T-helper 2 cell treated with Interferon-gamma antibody and Interleukin-4, amounts not matched to agents 100 ng/mL and 5 ng/mL, for 36 hours (primary cell): Measurements from ENCODE around the gene C1orf53. TPM values are rescaled to one million over a fixed set of nuclear protein-coding genes. Genes with fewer than 3 reads are reported as not detected.
"Not testable (repeated sequence)": the region's sequence is repeated elsewhere in the genome, so short reads cannot be mapped to it uniquely, and the experiment has no call there.

Experiments
- intact Hi-C: fragments of 100-400 bp; cut with micrococcal nuclease; formaldehyde crosslinking; loops from one replicate; pipeline ENCODE4 v1.15.1; 2023
- total RNA-seq: library from RNA; stranded (reverse); gene quantifications from 2 replicates; pipeline ENCODE4 v1.2.3, GENCODE V29; 2022

Gene C1orf53
- total RNA-seq, 1 donor from 2014 or later = 1.3 TPM

DNA sequence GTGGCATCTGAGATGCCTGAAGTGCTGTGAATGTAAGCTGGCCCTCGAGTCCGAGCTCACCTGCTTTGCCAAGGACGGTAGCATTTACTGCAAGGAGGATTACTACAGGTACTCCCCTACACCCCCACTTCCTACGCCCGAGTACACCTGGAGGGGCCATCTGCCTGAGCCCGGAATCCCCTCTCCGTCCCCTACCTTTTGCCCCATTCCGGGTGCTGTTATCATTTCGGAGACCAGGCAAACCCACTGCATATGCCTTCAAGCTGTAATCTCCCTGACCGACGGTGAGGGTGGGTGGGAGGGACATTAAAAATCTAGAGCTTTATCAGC is 17.6 kb downstream of the C1orf53 start:
- intact Hi-C loops = loop anchor here (10.0 kb wide), 2 partner anchors 435 to 525 kb away; no protein-coding TSS in a partner anchor

DNA sequence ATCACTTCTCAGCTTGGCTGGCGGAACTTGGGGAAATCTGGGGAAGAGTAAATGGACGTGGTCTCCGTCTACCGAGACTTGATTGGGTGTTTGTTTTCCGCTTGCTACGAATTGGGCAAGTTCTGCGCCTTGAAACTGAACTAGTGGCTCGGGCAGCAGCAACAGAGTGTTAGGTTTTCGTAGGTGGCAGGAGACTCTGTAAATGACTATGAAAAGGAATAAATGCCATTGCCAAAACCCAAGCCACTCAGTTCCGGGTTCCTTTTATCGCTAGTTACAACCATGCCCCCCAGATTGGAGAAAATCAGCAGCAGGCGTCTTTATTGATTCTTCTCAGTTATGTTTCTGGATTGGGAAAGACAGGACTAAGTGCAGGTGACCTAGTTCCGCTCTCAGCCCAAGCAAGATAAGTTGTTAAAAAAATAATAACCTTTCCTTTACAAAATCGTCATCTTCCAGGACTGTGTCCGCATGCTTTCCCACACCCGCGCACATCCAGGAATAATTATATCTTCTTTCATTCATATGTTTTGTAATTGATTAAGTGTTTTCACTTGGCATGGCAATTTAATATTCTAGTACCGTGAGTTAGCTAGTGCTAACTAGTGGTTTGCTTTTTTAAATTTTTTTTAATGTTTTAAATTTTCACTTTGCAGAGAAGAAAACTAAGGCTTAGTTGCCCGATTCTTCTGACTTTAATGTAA is 18.1 kb downstream of the C1orf53 start:
- intact Hi-C loops = loop anchor here (10.0 kb wide), 2 partner anchors 434 to 526 kb away; no protein-coding TSS in a partner anchor

DNA sequence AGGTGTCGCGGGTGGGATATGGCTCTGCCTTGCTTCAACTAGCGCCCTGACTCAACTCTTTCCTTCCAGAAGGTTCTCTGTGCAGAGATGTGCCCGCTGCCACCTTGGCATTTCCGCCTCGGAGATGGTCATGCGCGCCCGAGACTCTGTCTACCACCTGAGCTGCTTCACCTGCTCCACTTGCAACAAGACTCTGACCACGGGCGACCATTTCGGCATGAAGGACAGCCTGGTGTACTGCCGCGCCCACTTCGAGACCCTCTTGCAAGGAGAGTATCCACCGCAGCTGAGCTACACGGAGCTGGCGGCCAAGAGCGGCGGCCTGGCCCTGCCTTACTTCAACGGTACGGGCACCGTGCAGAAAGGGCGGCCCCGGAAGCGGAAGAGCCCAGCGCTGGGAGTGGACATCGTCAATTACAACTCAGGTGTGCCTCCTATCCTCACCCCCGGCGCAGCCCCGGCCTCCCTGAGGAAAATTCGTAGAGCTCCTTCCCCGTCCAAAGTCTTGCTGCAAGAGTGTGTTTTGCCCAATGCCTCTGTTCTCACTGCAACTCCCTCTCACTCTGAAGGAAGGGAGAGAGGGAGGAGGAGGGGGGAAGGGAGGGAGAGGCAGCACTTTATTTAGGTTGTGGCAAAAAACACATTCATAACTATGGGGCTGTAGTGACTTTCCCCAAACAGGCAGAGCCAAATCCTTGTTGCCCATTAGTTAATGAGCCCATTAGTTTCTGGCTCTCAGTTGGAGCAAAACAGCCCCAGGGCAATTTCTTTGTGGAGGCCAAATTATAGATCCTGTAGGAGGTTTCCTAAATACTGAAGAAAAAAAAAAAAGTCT is 19.0 kb downstream of the C1orf53 start:
- intact Hi-C loops = loop anchor here (2.0 to 10.0 kb wide), 3 partner anchors 401 to 527 kb away; no protein-coding TSS in a partner anchor

DNA sequence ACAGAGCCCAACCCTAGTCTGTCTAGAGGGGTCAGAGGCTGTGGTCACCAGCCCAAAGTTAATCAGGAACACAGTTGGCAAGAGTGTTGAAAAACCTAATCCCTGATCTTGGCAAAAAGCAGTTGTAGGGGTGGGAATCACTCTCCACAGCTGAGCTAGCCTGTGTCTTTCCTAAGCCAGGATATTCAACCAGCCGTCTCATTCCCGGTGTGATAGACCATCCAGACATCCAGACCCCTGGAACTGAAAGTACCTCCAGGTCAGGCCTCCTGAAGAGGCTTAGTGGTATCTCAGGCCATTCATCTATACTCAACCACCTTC is 19.6 kb downstream of the C1orf53 start:
- intact Hi-C loops = loop anchor here (2.0 to 10.0 kb wide), 3 partner anchors 401 to 527 kb away; no protein-coding TSS in a partner anchor

DNA sequence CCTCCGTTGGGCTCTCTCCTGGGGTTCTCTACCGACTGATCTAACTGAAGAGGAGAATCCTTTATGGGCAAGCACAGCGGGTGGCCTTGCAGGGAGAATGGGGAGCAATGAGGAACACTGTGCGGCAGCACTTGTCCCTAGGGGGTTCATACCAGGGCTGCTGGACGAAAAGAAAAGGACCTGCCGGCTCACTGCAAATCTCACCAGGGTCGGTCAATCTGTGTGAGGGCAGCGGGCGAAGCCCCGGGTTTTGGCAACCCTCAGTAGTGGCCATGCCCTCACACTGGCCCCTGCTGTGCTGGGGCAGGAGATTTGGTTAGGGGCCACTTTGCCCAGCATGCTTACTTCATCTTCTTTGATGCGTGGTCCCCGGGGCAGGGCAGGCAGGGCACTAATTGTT is 20.6 kb downstream of the C1orf53 start:
- intact Hi-C loops = loop anchor here (2.0 to 10.0 kb wide), 3 partner anchors 402 to 528 kb away; no protein-coding TSS in a partner anchor

DNA sequence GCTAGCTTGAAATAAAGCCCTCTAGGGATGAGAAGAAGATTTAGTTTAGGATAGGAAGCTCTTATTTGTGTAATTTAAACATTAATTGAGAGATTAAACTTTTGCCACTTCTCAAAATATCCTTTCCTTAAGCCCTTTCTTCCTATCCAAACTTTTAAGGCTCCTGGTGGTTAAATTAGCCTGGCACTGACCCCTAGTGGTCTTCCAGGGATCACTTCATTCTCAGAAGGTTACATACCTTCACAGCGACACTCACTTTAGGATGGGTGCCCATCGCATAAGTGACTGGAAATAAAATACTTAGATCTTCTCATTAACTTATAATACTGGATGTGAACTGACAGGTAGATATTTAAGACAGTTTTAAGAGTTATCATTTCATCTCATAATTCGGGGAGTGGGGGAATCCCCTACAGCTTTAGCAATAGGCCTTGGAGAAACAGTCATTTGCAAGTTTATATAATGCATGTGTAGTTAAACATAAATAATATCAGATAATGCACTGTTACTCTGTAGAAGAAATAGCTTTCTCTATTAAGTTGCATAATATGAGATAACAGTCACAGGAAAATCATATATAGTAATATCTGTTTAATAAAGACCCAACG is 22.2 kb downstream of the C1orf53 start:
- intact Hi-C loops = loop anchor here (2.0 to 10.0 kb wide), 3 partner anchors 398 to 530 kb away; no protein-coding TSS in a partner anchor

DNA sequence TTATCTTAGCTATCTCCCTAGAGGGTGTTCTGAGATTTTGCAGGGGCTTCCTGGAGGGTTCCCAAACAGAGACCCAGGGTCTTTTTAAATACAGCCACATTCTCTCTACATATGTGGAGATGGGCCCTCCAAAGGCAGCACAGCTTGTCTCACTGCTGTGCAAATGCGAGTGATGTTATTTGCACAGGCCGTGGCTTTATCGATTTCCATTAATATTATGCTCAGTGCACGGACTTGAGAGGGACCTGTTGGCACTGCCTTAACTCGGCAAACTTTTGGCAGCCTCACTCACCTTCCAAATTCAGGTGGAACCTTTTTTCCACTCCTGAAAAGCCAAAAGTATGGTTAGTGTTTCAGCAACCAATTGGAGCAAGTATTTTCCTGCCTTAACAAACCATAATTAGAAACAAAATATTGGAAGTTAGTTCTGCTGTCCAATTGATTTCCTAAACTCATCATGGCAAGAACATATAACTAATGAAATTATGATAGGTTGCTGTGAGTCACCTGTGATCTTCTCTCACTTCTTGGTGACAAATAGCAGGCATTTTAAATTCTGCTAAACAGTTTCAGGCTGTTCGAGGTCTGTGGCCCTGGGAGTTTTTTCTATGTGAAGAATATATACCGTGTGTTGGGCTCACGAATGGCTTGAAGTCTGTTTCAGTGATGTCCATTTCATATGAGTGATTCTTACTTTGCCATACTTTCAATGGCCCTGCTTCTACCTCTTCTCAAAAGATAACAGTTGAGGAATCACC is 25.7 kb downstream of the C1orf53 start:
- intact Hi-C loops = loop anchor here (10.0 kb wide), 2 partner anchors 427 to 533 kb away; no protein-coding TSS in a partner anchor

DNA sequence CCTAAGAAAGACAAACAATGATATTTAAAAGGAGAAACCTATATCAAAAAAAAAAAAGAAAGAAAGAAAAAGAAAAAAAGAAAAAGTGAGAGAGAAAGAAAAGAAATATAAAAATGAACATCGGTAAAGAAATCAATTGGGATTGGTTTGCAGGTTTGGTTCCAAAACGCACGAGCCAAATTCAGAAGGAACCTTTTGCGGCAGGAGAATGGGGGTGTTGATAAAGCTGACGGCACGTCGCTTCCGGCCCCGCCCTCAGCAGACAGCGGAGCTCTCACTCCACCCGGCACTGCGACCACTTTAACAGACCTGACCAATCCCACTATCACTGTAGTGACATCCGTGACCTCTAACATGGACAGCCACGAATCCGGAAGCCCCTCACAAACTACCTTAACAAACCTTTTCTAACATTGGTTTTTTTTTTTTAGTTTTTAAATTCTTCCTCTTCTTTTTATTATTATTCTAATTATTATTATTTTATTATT is 26.5 kb downstream of the C1orf53 start:
- intact Hi-C loops = loop anchor here (10.0 kb wide), 2 partner anchors 426 to 534 kb away; no protein-coding TSS in a partner anchor

DNA sequence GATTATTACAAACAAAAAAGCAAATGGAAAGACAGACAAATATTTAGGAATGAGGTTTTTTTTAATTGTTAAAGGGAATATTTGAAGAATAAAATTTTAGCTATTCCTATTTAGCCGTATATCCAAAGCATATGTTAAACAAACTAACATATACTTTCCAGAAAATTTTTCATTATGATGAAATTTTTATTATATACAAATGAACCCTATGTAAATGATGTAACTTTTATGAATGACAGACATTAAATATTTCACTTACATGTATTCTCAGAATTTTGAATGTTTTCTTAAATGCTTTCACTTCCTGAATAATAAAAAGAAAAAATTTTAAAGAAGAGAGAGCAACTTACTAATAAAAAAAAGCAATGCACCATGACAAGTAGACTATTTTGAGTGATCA is 30.6 kb downstream of the C1orf53 start:
- intact Hi-C loops = no loop called here

DNA sequence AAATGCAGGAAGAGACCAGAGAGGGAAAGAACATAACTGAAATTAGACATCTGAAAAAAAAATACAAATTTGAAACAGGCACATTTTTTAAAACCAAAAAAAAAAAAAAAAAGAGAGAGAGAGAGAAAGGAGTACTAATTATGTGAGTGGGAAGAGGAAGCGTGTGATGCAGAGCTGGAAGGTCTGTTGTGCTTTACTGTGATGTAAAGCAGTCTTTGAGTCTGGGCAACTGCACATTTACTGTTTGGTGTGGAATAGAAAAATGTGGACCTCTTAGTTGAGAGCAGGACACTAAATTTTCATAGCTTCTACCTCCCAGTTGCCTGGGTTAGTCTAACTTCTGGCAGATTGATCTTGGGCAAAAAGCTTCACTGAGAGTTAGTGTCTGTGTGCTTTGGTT is 31.2 kb downstream of the C1orf53 start:
- intact Hi-C loops = no loop called here

DNA sequence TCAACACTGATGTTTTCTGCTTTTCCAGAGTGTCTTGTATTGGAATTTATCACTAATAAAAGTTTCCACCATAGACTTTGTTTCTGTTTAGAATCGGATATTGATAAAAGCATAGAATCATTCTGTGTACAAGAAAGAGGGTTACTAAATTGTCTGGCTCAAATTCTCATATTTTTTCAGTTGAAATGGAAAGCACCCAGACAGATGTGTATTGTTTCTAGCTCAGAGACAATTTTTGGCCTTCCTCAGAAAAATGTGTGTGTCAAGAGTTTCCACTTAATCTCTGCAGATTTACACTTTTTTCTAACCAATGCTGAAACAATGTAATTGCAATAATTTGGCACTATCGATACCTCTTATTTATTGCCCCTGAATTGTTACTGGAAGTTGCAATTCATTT is 35.0 kb downstream of the C1orf53 start:
- intact Hi-C loops = no loop called here

DNA sequence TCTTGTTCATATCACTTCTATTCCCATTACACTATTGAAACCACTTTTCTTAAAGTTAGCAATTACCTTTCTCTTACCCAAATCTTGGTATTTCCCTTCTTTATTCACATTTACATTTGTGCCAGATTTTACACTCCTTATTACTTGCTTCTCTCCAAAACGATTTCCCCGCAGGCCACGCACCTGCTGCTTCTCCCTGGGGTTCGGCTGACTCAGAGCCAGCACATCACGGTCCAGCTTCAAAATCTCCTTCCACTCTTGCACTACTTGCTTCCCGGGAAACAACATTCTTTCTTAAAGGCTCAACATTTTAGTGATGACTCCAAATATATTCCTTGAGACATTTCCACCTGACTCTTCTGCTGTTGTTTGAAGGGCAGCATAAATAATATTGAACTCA is 35.5 kb downstream of the C1orf53 start:
- intact Hi-C loops = no loop called here

DNA sequence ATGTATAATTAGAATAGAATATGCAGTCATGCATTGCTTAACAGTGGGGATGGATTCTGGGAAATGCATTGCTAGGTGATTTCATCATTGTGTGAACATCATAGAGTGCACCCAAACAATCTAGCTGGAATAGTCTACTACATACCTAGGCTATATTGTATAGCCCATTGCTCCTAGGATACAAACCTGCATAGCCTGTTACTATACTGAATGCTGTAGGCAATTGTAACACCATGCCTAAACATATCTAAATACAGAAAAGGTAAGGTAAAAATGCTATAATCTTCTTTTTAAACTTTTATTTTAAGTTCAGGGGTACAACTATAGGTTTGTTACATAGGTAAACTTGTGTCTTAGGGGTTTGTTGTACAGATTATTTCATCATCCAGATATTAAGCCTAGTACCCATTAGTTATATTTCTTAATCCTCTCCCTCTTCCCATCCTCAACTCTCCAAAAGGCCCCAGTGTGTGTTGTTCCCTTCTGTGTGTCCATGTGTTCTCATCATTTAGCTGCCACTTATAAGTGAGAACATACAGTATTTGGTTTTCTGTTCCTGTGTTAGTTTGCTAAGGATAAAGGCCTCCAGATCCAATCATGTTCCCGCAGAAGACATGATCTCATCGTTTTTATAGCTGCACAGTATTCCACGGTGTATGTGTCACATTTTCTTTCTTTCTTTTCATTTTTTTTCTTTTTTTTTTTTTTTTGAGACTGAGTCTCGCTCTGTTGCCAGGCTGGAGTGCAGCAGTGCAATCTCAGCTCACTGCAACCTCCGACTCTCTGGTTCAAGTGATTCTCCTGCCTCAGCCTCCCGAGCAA is 36.9 kb downstream of the C1orf53 start:
- intact Hi-C loops = not testable (repeated sequence)

DNA sequence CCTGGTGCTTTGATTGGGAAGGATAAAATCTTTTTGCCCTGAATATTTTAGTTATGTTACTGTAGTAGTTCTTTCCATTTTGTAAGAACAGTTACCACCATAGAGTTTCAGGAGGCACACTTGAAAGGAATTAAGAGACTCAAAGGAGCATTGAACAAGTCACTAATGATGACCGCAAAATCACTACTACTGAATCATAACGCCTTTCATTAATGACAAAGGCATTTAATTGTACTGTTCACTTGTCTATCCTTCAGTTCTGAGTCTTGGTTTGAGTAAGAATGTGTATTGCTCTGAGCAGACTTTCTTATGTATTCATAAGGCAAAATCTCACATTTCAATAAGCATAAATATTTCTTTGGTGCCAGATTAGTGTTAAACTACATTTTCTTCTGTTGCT is 39.6 kb downstream of the C1orf53 start:
- intact Hi-C loops = no loop called here

DNA sequence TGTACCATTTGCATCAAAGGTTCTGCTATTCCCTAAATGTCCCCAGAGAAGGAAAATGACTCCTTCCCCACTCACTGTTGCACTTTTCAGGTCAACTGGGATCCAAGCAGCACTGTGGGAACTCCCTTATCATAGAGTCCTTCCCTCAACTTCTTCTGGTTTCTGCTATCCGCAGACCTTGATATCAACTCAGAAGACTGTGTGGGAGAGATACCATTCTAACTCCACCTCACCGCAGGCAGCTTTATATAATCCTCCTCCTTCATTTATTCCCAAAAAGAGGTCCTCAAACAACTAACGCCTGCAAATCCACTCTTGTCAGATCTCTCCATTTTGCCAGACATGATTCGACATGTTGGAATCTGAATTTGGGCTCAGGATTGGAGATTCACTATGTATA is 42.1 kb downstream of the C1orf53 start:
- intact Hi-C loops = no loop called here

DNA sequence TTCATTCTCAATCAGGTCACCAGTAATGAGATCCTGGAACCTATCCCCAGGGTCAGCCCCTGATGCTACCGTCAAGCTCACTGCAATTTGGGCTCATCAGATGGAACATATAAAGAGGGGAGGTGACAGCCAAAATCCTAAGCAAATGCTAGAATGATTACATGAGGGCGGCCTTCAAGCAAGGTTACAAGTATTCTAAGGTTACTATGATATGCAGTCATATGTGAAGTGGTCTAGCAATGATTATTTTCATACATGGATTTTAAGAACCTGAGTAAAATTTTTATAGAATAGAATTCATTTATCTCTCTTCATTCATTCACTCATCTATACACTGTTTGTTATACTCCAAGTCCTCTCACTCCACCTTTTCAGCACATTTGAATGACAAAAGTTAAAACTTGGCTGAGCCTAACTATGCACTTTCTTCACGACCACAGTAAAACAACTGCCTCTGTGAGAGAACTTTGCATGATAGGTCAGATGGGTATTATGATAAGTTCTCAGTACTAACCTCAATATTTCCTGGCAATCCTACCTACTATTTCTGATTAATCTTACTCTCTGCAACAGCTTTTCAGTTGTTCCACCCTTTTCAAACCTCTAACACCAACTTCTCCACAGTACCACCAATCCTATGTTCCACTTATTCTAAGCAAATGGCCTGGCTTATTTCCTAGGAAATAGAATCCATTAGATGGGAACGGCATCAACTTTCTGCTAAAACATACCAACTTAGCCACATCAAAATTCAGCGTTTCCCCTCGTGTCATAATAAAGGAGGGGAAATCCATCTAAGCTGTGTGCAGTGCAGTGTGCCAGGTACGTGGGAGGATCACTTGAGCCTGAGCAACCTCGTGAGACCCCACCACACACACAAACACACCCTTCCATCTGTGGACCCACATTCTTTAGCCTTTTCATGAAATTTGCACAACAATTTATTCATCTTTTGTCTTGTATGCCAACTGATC is 46.8 kb downstream of the C1orf53 start:
- intact Hi-C loops = loop anchor here (5.0 kb wide), 1 partner anchor 98 kb away; no protein-coding TSS in a partner anchor

DNA sequence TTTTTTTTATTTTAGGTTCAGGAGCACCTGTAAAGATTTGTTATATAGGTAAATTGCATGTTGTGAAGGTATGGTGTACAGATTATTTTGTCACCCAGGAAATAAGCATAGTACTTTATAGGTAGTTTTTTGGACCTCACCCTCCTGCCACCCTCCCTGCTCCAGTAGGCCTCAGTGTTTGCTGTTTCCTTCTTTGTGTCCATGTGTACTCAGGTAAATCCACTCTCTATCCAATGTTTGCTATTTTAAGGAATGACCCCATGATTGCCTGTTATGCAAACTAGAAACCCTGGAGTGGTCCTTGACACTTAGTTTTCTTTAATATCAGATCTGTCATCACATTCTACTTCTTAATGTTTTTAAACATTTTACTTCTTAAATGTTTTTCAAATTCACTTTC is 48.7 kb downstream of the C1orf53 start:
- intact Hi-C loops = no loop called here

DNA sequence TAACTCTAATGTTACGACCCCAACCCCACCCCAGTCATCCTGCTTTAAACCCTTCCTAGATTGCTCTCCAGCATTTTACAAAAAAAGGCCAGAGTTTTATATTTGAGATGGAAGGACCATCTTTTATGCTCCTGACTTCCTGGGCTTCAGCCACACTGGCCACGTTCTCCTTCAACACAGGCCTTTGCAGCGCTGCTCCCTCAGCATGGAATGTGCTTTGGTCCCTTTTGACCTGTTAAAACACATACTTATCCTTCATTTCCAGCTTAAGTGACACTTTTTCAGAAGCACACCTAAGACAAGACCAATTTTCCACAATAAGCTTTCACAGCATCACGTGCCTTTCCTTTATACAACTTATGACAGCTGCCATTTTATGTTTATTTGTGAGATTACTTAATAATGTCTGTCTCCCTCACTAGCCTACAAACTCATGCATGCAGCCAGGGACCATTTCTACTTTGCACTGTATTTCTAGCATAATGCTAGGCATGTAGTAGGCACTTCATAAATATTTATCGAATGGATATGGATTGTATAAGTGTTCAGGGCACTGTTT is 49.3 kb downstream of the C1orf53 start:
- intact Hi-C loops = no loop called here

DNA sequence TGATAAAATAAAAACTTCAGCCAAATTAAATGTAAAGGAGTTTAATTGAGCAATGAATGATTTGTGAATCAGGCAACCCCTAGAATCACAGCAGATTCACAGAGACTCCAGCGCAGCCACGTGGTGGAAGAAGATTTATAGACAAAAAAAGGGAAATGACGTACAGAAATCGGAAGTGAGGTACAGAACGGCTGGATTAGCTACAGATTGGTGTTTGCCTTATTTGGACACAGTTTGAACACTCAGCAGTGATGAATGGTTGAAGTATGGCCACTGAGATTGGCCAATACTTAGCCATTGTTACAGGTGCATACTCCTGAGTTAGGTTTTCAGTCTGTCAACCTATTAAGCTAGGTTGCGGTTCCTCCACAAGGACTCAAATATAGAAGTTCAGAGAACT is 51.0 kb downstream of the C1orf53 start:
- intact Hi-C loops = not testable (repeated sequence)
